HL-60/S4 treated with retinoic acid at 250 ng/mL for 4 days and 3 days (cell line): ENCODE data around the gene PSAT1.

Experiments used
- in situ Hi-C: fragments of 300-500 bp; cut with MboI; formaldehyde crosslinking; loops from 2 replicates; pipeline ENCODE4 v1.7.0; 2022; ENCODE audit warnings: low sequenced_read_pairs

The PSAT1 gene

DNA sequence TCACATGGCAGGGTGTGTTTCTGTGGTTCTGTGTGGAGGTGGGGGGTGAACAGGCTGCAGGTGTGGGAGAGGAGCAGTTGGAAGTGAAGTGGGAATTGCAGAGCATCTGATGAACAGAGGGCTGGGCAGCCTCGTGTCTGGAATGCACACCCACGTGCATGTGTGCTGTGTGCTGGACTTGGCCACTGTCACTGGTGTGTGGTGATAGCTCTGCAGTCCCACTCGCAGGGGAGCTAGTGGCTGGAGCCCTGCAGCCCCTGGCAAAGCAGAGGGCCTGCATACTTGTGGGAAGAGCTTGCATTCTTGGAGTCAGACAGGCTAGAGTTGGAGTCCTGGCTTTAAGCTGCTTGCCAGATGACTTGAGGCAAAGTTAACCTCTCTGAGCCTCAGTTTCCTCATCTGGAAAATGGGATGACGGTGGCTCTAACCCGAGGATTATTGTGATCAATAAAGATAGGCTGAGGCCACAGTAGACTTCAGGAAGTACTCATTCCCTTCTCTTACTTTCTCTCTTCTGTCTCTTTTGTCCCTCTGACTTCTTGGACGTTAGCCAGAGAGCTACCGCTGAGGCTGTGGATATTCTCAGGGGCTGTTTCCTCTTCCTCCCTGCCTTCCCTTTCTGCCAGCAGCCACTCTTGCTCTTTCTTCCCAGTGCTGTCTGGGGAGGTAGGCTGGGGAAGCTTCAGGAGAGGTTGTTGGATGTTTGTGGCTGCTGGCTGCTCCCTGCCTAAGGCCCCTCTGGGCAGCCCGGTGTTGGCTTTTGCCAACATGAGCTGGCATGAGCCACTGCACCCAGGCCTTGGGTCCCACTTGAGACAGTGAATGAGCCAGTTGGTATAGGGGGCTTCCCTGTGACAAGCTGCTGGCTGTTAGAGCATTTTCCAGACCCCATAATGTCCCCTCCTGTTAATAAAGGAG lies 18.3 kb downstream of the PSAT1 start:
- in situ Hi-C loops, result loop anchor here (25.0 kb wide), 1 partner anchor 97 kb away; no protein-coding TSS in a partner anchor

DNA sequence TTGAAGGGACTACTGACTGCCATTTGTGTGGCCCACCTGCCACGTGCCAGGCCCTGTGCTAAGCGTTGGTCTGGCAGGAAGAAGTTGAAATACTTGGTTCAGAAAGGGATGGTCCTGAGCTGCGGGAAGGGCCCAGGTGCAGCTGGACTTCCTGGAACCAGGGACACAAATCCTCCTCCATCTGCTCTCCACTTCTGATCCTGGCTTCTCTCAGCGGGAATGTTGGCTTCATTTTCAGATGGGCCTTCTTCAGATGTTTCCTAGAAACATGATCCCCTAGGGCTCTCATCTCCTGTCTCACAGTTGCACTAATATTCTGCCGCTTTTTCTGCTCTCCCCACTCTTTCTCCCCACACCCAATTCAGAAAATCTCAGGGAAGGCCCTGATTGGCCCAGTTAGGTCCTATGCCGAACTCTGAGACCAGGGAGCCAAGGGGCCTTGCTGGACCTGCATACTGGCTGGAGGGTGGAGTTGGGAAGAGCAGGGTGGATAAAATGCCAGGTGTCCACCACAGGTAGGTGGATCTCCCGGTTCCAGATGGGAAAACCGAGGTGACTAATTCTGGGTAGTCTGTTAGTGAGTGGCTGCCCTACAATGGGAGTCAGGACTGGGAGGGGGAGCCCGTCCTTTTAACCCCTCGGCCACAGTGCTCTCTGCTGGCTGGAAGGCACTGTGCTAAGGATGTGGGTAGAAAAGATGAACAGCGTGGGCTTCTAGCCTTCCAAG lies 19.4 kb downstream of the PSAT1 start:
- in situ Hi-C loops, result loop anchor here (25.0 kb wide), 1 partner anchor 96 kb away; no protein-coding TSS in a partner anchor

DNA sequence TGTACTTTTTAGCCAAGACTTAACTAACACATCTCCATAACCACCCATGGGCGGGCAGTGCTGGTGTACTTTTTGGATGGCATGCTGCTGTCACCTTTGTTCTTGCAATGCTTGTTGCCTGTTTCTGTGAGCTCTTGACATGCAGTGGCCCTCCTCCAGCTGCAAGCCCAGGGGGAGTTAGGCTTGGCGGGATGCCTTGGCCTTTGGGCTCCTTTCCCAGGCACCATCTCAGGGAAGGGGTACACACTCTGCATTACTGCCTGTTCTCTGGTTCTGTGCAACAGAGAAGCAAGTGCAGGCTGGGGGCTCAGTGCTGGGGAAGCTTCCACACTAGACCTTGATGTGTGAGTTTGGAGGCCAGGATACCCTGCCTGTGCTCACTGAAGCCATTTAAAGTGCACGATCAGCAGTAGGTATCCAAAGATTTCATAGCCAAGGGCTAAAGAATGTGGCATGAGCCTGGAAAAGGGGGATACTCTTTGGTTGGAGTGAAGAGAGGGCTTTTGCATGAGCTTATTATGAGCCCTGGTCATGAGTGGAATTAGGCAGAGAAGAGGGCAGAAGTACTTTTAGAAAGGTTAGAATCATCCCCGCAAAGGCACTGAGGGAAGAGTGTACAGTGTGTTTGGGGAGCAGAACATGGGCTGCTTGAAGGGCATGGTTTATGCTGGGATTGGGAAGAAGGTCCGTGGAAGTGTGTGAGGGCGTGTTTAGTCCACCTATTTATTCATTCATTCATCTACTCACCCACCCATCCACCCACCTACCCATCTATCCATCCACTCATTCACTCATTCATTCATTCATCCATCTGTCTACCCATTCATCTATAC lies 22.5 kb downstream of the PSAT1 start:
- in situ Hi-C loops, result loop anchor here (25.0 kb wide), 1 partner anchor 93 kb away; no protein-coding TSS in a partner anchor

DNA sequence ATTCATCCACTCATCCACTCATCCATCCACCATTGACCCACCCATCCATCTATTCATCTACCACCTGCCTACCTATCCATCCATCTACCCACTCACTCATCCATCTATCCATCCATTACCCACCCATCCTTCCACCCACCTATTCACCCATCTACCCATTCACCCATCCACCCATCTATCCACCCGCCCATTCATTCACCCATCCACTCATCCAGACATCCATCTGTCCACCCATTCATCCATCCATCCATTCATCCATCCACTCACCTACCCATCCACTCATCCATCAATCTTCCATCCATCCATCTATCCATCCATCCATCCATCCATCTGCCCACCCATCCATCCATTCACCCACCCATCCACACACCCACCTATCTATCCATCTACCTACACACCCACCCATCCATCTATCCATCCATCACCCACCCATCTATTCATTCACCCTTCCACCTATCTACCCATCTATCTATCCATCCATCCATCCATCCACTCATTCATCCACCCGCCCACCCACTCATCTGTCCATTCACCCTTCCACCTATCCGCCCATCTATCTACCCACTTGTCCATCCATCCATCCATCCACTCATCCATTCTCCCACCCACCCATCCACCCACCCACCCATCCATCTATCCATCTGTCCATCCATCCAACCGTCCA lies 23.2 kb downstream of the PSAT1 start:
- in situ Hi-C loops, result loop anchor here (25.0 kb wide), 1 partner anchor 92 kb away; no protein-coding TSS in a partner anchor

DNA sequence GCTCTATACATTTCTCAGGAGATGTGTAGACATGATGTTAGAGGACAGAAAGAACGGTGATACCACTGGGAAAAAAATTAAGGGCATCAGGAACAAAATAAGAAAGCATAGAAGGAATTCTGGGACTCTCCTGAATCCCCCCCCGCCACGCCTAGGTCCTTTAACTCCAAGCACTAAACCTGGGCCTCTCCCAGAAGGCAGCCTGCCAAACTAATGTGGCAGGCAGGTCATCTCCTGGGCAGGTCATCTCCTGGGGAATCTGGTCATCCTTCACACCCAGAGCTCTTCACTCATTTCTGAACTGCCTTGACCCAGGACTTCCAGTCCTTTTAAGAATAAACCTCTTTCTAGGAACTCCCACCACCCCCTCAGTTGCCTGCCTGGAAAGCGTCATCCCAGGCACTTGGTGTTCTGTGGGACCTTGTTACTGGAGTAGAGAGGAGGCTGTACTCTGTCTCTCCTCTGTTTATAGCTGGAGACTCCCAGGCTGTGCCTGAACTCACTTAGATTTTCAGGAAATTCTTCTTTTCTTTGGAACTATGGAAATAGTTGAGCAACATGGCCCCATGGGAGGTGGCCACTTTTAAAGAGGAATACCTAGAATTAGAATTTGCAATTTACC lies 24.1 kb downstream of the PSAT1 start:
- in situ Hi-C loops, result loop anchor here (25.0 kb wide), 1 partner anchor 91 kb away; no protein-coding TSS in a partner anchor

DNA sequence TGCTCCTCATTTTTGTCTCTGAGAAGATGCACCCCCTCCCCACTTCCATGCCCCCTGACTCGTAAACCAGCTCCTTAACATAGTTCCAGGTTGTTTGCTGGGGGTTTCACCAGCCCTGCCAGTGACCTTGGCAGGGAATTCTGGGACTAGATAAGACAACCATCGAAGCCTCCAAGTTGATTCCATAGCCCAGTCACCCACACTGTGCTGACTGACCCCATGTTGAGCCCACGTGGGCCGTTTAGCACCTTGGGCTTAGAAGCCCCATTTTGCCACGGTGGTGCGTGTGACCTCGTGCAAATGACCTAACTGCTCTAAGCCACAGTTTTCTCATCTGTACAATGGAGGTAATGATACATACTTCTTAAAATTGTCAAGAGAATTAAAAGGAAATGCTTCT lies 24.6 kb downstream of the PSAT1 start:
- in situ Hi-C loops, result loop anchor here (25.0 kb wide), 1 partner anchor 91 kb away; no protein-coding TSS in a partner anchor

DNA sequence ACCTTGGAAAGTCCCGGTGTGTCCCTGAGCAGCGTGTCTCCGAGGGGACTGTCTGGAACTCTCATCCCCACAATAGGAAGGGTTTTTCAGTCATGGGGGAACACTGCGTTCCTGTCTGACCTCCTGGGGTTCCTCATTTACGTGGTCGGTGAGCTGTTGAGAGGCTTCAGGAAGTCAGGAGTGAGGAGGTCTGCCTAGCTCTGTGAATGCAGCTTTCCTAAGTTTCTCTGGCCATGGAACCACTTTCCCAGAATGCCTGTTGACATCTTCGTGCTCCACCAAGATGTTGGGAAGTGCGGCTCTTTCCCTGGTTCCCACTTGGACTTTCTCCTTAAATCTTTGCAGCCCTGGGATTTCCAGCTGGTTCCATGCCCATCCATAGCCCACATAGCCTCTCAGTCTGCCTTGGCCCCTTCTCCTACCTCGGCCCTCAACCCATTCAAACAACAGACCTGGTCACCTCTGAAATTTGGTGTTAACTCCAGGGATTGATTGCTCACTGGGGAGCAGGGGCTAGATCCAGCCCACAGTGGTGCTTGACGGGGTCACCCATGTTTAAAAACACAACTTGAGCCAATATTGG lies 27.2 kb downstream of the PSAT1 start:
- in situ Hi-C loops, result loop anchor here (25.0 kb wide), 1 partner anchor 88 kb away; no protein-coding TSS in a partner anchor

DNA sequence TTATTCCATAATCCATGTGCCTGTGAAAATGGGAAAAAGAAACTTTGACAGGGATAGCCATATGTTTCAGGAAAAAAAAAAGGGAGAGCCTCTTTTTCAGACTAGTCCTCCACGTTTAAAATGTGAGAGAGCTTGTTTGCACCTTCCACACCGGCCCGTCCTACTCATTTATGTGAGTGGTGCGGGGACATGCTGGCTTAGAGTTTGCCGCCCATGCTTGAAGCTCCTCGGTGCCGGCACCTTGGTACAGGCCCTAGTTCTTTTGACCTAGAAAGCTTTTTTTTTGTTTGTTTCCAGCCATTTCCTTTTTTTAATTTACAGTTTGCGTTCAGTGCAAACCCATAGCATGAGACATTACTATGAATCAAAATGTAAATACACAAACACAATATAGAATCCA lies 27.8 kb downstream of the PSAT1 start:
- in situ Hi-C loops, result loop anchor here (25.0 kb wide), 1 partner anchor 88 kb away; no protein-coding TSS in a partner anchor

DNA sequence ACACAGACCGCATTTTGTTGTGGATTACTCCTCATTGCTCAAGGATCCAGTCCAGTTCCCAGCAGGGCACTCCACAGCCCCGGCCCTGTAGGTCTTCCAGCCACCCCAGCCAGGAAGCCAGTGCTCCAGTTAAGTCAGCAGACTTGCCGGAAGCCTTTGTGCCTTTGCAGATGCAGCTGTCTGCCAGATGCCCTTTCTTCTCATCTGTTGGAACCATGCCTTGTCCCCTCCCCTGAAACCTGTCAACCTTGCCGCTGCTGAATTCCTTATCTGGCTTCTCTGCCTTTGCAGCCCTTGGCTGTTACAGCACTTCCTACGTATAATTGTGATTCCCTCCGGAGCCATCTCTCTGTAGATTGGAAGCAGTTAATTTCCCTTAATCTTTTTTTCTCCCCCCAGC lies 28.4 kb downstream of the PSAT1 start:
- in situ Hi-C loops, result no loop called here

DNA sequence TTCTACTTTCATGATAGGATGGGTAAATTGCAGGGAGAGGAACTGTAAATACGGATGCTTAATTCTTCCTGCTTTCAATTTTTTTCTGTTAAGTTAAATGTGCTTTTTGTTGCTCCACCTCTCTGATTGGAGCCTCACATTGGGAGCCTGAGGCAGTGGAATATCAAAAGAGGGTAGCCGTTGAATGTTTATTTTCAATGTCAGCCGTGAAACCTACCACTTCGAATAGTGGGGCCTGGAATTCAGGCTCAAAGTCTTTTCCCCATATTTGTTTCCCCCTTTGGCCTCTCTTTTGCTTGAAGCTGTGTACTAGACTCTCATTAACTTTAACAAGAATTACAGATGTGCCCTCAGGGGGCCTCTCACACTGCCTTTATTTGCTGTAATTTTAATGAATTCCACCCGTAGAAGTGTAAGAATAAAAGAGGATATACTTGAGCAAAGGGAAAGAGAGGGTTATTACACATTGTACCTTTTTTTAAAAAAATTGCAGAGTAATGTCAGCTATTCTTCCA lies 29.0 kb downstream of the PSAT1 start:
- in situ Hi-C loops, result no loop called here

DNA sequence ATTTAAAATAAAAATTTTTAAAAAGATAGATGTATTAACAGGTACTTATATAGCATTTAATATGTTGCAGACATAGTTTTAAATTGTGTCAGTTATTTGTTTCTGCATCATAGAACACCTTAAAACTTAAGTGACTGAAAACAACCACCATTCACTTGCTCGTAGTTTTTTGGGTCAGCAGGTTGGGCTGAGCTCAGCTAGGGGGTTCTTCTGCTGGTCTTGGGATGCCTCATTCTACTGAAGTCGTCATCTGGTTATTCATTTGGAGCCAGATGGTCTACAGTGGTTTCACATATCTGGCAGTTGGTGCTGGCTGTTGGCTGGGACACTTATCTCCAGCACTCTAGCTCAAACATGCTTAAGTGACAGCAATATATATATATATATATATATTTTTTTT lies 29.6 kb downstream of the PSAT1 start:
- in situ Hi-C loops, result no loop called here

DNA sequence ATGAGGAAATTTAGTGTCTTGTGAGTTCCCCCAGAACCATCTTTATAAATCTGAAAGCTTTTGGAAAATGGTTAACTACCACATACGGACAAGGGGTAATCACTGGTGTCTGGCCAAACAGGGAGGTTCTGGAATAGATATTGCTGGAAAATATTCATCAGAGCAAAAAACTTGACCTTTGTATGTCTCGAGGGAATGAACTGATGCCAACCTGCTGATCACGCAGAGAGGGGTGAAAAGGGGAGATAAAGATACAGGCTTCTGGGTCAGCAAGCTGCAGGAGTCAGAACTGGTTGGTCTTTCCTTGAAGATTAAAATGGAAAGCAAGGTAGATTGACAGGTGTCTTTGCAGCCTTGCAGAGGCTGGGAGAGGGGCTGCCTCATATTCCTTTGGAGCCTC lies 35.5 kb downstream of the PSAT1 start:
- in situ Hi-C loops, result no loop called here

DNA sequence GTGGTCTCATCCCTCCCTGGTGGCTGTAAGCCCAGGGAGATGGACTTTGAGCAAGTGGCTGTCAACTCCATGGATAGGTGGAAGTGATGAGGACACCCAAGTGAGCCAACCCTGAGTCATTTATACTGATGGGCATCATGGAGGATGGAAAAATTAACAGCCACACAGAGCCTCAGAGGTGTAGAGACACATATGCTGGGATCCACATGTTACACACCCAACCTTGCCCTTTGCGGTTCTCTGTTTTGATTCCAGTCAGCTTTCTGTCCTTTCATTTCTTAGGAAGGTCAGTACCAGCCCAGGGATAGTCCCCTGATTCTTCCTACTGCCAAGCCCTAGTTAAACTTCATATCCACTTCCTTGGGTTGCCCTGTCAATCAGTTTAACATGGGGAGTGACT lies 51.9 kb downstream of the PSAT1 start:
- in situ Hi-C loops, result no loop called here

DNA sequence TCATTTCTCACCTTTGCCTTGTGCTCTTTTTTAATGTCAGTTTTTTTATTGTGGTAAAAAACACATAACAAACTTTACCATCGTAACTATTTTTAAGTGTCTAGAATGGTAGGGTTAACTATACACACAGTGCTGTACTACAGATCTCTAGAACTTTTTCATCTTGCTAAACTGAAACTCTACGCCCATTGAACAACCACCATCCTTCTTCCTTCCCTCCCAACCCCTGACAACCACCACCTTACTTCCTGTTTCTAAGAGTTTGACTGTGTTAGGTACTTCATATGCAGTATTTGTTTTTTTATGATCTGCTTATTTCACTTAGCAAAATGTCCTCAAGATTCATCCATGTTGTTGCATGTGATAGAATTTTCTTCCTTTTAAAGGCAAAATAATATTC lies 54.9 kb downstream of the PSAT1 start:
- in situ Hi-C loops, result no loop called here

DNA sequence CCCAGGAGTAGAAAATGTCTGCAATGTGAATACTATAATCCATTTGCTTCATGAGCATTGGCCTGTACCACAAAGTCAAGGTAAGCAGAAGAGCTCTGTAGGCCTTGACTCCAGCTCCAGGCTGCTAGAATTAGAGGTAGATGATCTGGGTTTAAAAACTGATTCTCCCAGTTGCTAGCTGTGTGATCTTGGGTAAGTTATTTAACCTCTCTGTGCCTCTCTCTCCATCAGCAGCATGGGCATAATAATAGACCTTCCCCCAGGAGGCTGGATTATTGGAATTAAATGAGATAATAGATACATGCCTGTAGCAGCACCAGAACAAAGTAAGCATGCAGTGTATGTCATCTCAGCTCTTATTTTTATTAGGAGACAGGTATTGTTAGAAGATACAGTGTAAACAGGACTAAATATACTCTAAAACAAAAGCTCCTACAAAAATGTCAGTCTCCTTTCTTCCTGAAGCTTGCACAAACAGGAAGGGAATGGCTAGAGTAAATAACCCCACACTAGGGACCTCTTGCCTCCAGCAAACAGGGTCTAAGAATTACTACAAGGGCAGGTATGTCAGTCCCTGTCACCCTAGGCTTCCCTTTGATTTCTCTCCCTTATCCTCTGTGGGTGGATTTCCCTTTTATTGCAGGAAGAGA lies 57.5 kb downstream of the PSAT1 start:
- in situ Hi-C loops, result no loop called here

DNA sequence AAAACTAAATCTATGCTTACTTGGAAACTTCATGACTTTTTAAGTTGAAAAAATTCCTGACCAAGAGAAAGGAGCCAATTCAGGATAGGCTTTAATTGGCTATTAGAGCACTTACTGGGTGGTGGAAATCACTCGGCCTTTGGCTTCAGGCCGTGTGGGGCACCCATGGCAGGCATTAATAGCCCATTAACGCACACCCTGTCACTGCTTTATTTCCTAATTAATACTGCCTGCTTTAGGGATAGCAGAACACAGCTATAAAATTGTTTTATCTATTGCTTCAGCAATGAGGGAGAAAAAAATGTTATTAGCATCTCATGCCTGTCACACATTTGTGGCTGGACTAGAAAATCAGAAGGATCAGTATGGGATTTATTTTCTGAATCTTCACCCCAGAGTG lies 58.1 kb downstream of the PSAT1 start:
- in situ Hi-C loops, result no loop called here

DNA sequence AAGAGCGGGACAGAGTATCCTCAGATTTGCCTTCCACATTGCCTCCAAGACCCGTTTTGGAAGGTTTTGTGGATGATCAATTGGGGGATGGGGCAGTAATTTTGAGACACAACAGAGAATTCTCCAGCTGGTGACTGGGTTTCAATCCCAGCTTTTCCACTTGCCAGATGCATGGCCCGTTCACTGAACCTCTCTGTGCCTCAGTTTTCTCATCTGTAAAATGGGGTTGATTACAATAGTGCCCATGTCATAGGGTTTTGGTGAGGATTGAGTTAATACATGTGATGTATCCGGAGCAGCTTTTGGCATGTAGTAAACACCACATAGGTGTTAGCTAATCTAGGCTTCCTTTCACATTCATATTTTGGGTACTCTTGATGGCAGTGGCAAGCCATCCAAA lies 59.7 kb downstream of the PSAT1 start:
- in situ Hi-C loops, result no loop called here

DNA sequence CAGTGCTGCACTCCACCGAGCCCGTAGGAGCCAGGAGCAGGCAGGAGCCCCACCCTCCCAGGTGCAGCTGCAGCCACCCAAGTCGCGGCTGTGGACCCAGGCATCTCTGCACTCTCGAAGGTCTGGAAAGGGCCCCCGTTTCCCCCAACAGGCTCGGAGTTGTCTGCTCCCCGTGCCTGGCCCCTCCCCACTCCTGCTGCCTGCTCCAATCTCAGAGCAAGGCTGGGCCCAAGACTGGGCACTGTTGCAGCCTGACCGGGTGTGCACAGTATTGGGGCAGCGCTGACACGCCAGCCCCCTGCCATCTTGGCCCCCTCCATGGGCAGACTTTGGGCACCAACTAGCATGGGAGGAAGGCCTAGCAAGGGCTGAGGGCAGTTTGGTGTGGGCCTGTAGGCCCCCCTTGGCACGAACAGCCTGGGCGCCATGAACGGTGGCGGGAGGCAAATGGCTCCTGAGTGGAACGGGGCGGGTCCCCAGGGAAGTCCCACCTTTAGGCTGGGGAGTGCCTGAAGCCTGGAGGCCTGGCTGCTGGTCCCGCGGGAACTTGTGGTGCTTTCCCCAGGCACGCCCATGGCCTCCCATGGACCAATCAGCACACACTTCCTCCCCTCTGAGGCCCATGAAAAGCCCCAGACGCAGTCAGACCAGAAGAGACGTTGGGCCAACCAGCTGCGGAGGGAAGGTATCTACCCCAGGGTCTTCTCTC lies 60.4 kb downstream of the PSAT1 start:
- in situ Hi-C loops, result no loop called here
